Caco-2 (cell line): ENCODE measurements around the gene HMGXB4. TPM values are rescaled to one million over a fixed set of nuclear protein-coding genes. Genes with fewer than 3 reads are reported as not detected.
A peak's percentile ranks its signal among the peaks of the same experiment; 100 is the strongest.

Source experiments
- BruUV-seq: library from RNA; stranded (reverse); fragments of 400-500 nt; replicated peaks from 2 replicates; lab custom pipeline; 2021; lab: Mats Ljungman, UMichigan
- CTCF ChIA-PET: fragments of 300-600 bp; sonication (Branson Sonifier 250); formaldehyde crosslinking; loops from one replicate; lab custom pipeline; 2022; ENCODE audit warnings: antibody characterized with exemption; lab: Charles Lee
- POLR2A ChIA-PET: fragments of 300-600 bp; sonication (Branson Sonifier 250); formaldehyde crosslinking; loops from one replicate; lab custom pipeline; 2022; ENCODE audit warnings: antibody characterized with exemption; lab: Charles Lee
- DNase-seq, 2 experiments: peaks; one replicate each; pipeline versions ENCODE4 v3.0.0 to v3.0.0-alpha.2; 2020 to 2022
- H3K27me3 ChIP-seq: replicated peaks from 2 replicates; pipeline ENCODE4 v1.6.0; 2011; ENCODE audit warnings: low read length; ENCODE audit not compliant: control insufficient read depth, insufficient read depth
- H3K36me3 ChIP-seq: 2 replicates; pipeline ENCODE4 v1.5.1; 2011; ENCODE audit warnings: low read length; ENCODE audit not compliant: control insufficient read depth, insufficient read depth
- H3K4me1 ChIP-seq: fragments of 250-450 bp; sonication (Bioruptor Pico); 2 replicates; pipeline ENCODE4 v1.5.1; 2020; ENCODE audit warnings: mild to moderate bottlenecking
- H3K4me3 ChIP-seq: 2 replicates; pipeline ENCODE4 v1.5.1; 2011; ENCODE audit warnings: low read depth, mild to moderate bottlenecking, control low read depth, low read length
- H3K9me3 ChIP-seq: fragments of 250-450 bp; sonication (Bioruptor Pico); 2 replicates; pipeline ENCODE4 v1.5.1; 2020; ENCODE audit warnings: mild to moderate bottlenecking, moderate library complexity
- H3K27ac Mint-ChIP-seq: one replicate; pipeline ENCODE4 v1.8.0; 2022; ENCODE audit warnings: mixed read lengths; ENCODE audit not compliant: unreplicated experiment
- H3K27me3 Mint-ChIP-seq: one replicate; pipeline ENCODE4 v1.8.0; 2022; ENCODE audit warnings: mixed read lengths; ENCODE audit not compliant: insufficient read depth, unreplicated experiment
- H3K36me3 Mint-ChIP-seq: one replicate; pipeline ENCODE4 v1.8.0; 2022; ENCODE audit warnings: mild to moderate bottlenecking, mixed read lengths; ENCODE audit not compliant: insufficient read depth, unreplicated experiment
- H3K4me1 Mint-ChIP-seq: one replicate; pipeline ENCODE4 v1.8.0; 2022; ENCODE audit warnings: low read depth, mixed read lengths; ENCODE audit not compliant: unreplicated experiment
- H3K4me3 Mint-ChIP-seq: one replicate; pipeline ENCODE4 v1.8.0; 2022; ENCODE audit warnings: mild to moderate bottlenecking, moderate library complexity, mixed read lengths; ENCODE audit not compliant: unreplicated experiment
- H3K9me3 Mint-ChIP-seq: one replicate; pipeline ENCODE4 v1.8.0; 2022; ENCODE audit warnings: mixed read lengths; ENCODE audit not compliant: unreplicated experiment
- intact Hi-C: fragments of 100-400 bp; cut with micrococcal nuclease; formaldehyde crosslinking; loops from one replicate; pipeline ENCODE4 v1.10.0; 2022; ENCODE audit not compliant: unreplicated experiment
- total RNA-seq: library from RNA; stranded (reverse); gene quantifications from 2 replicates; pipeline ENCODE4 v1.2.3, GENCODE V29; 2022
- TF ChIP-seq, protein P1 (sequence below), 2 experiments: fragments of 200-600 bp in 1 of 2; IDR thresholded peaks; 1 replicate in 1 of 2; 2 replicates in 1 of 2; pipeline versions ENCODE4 v1.5.1 to v1.8.0; 2011 to 2022; ENCODE audit warnings: antibody characterized with exemption in 1 of 2, control low read depth in 1 of 2, inconsistent platforms in 1 of 2, low read depth in 1 of 2, low read length in 1 of 2, mild to moderate bottlenecking in 1 of 2, moderate library complexity in 1 of 2; ENCODE audit not compliant: insufficient read depth in 1 of 2, severe bottlenecking in 1 of 2, unreplicated experiment in 1 of 2

Gene HMGXB4
- total RNA-seq, 1 experiment from 2014 or later = 22.3 TPM

DNA sequence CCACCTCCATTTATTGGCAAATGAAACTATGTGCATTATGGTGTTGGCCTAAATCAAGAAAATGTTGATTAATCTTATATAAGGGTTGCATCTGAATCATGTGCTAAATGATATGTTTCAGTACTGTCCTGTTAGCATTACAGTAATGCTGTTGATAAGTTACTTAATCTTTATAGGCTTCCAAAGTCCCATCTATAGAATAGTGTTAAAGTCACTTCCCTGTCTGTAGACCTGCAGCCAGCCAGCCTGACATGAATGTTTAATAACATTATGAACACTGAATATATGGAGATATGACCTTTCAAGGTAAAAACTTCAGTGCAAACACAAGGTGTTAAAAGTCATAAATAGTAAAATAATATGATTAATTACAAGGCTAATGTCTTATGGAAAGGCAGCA, 38.8 kb downstream of the HMGXB4 start:
- Mint-ChIP-seq H3K4me3 (no peak overlapping the region), H3K27ac (no peak overlapping the region), H3K4me1 (no peaks in the 10 kb centered on the region), H3K27me3 (no peaks in the 10 kb centered on the region), H3K9me3 (no peaks in the 10 kb centered on the region), H3K36me3 (peaks cover 22% of the 10 kb centered on the region)
- H3K27me3 ChIP-seq = no peaks in the 10 kb centered on the region
- no peaks in the 10 kb centered on the region; the same call in 1 of the 2 replicates for H3K36me3 ChIP-seq
- H3K9me3 ChIP-seq = no peaks in the 10 kb centered on the region
- intact Hi-C loops = no loop called here
- no peak overlapping the region for H3K4me3 ChIP-seq
- TF ChIP-seq, protein P1, sequence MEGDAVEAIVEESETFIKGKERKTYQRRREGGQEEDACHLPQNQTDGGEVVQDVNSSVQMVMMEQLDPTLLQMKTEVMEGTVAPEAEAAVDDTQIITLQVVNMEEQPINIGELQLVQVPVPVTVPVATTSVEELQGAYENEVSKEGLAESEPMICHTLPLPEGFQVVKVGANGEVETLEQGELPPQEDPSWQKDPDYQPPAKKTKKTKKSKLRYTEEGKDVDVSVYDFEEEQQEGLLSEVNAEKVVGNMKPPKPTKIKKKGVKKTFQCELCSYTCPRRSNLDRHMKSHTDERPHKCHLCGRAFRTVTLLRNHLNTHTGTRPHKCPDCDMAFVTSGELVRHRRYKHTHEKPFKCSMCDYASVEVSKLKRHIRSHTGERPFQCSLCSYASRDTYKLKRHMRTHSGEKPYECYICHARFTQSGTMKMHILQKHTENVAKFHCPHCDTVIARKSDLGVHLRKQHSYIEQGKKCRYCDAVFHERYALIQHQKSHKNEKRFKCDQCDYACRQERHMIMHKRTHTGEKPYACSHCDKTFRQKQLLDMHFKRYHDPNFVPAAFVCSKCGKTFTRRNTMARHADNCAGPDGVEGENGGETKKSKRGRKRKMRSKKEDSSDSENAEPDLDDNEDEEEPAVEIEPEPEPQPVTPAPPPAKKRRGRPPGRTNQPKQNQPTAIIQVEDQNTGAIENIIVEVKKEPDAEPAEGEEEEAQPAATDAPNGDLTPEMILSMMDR (IDR thresholded peaks at IDR 0.05; ENCODE audit: insufficient read depth in 1 of 2, low read depth in 1 of 2, low read length in 1 of 2, severe bottlenecking in 1 of 2, unreplicated experiment in 1 of 2) = no peak
- no peaks in the 10 kb centered on the region for H3K4me1 ChIP-seq
- no peak for DNase-seq
- CTCF ChIA-PET = no interaction called here
- POLR2A ChIA-PET = no interaction called here
- no TSS peak for BruUV-seq

DNA sequence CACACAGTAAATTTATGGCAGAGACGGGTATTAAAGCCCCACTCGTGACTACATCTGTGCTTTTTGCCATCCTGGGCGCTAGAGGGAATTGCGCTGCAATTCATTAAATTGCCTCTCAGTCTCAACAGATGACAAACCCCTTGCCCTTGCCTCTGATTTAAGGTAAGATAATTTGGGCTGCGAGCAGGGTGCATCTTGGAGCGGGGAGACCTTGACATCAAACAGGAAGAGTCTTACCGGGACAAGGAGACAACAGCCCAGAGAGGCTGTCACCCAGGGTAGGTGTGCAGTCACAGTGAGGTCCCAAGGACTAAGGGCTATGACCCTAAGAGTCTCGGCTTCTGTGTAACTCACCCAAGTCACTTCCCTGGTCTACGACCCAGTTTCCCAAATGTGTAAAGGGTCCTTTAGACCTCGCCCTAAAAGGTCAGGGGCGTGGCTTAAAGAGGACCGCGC, 42.0 kb downstream of the HMGXB4 start:
- TF ChIP-seq, protein P1 (IDR thresholded peaks at IDR 0.05; ENCODE audit: insufficient read depth in 1 of 2, low read depth in 1 of 2, low read length in 1 of 2, severe bottlenecking in 1 of 2, unreplicated experiment in 1 of 2) = no peak
- CTCF ChIA-PET = interaction anchor here (0.8 to 1.2 kb wide), 6 partner anchors 11 to 730 kb away, joined by 3 to 9 read pairs (median 4); partner anchors contain the start of gene RBFOX2
- Histone ChIP-seq H3K4me1 (peaks cover 3% of the 10 kb centered on the region; the same call in 1 of the 2 replicates), H3K27me3 (no peaks in the 10 kb centered on the region), H3K36me3 (no peaks in the 10 kb centered on the region), H3K4me3 (peak overlapping the region; percentile 70), H3K9me3 (no peaks in the 10 kb centered on the region)
- no peaks in the 10 kb centered on the region for H3K9me3 Mint-ChIP-seq
- intact Hi-C loops = no loop called here
- H3K27ac Mint-ChIP-seq = peak overlapping the region; percentile 96
- POLR2A ChIA-PET = interaction anchor here (0.6 to 1.2 kb wide), 4 partner anchors 12 to 283 kb away, joined by 3 to 13 read pairs (median 6); partner anchors contain the start of gene HMGXB4
- no peaks in the 10 kb centered on the region for H3K4me1 Mint-ChIP-seq
- TSS peak; percentile 85 for BruUV-seq
- H3K4me3 Mint-ChIP-seq = peak overlapping the region; percentile 91
- DNase-seq = no peak
- no peaks in the 10 kb centered on the region for H3K27me3 Mint-ChIP-seq
- H3K36me3 Mint-ChIP-seq = peaks cover 18% of the 10 kb centered on the region

DNA sequence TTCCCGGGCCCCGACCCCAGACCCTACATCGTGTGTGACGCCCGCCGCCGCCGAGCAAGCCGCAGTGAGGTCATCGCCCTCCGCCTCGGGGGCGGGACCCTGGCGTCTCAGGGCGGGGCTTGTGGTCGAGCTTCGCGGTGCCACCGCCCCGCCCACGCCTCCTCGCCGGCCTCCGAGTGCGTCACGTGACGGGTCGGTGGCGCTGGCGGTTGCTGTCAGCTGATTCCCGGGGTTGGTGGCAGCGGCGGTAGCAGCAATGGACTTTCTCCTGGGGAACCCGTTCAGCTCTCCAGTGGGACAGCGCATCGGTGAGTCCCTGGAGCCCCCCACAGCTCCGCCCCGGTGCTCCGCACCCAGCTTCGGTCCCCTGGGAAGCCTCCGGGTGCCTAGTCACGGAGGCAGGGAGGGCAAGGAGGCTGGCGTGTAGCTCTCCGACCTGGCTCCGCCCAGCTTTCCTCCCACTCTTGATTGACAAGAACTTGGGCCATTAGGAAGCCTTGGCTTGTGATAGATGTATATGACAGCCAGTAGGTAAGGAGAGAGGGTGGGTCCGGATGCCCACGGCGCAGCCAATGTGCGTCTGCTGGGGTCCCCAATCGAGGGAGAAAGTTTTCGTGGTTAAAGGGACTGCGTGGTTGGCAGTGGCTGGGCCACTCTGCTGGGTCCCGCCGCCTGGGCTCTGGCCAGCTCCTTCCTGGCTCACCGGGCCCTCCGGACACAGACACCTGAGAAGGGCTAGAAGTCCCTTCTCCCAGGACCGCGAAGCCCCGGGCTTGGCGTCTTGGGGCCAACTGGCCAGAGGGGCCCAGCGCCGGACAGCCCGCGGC, 42.6 kb downstream of the HMGXB4 start, which contains the start of gene TOM1:
TSS of gene TOM1 (plus strand) at position 222 of the 827 bp plus-strand sequence. CDS start at position 257, 35 bp downstream.
- TSS peak; percentile 46 for BruUV-seq
- ChIA-PET CTCF (interaction anchor here (0.8 to 1.2 kb wide), 6 partner anchors 11 to 729 kb away, joined by 3 to 9 read pairs (median 4); partner anchors contain the start of gene RBFOX2), POLR2A (interaction anchor here (0.6 to 1.2 kb wide), 4 partner anchors 11 to 282 kb away, joined by 3 to 13 read pairs (median 6); partner anchors contain the start of gene HMGXB4)
- H3K4me3 ChIP-seq = peak within 1 kb of the TSS; percentile 70
- H3K4me1 ChIP-seq = peaks cover 3% of the 10 kb centered on the region; the same call in 1 of the 2 replicates
- intact Hi-C loops = no loop called here
- no peaks in the 10 kb centered on the region for H3K9me3 ChIP-seq
- Mint-ChIP-seq H3K4me1 (no peaks in the 10 kb centered on the region), H3K36me3 (peaks cover 18% of the 10 kb centered on the region), H3K9me3 (no peaks in the 10 kb centered on the region), H3K27ac (peak within 1 kb of the TSS; percentile 96), H3K4me3 (peak within 1 kb of the TSS; percentile 91), H3K27me3 (no peaks in the 10 kb centered on the region)
- TF ChIP-seq, protein P1 (IDR thresholded peaks at IDR 0.05; ENCODE audit: insufficient read depth in 1 of 2, low read depth in 1 of 2, low read length in 1 of 2, severe bottlenecking in 1 of 2, unreplicated experiment in 1 of 2) = no peak
- H3K27me3 ChIP-seq = no peaks in the 10 kb centered on the region
- peak; percentile 96 to 97 for DNase-seq
- H3K36me3 ChIP-seq = no peaks in the 10 kb centered on the region
